IPS-NIHi11 (cell line): ENCODE measurements around the gene C3orf20.

Source experiments
- DNase-seq: peaks from one replicate; pipeline ENCODE4 v3.0.0; 2012; ENCODE audit warnings: mixed read lengths, low spot score

C3orf20 gene

DNA sequence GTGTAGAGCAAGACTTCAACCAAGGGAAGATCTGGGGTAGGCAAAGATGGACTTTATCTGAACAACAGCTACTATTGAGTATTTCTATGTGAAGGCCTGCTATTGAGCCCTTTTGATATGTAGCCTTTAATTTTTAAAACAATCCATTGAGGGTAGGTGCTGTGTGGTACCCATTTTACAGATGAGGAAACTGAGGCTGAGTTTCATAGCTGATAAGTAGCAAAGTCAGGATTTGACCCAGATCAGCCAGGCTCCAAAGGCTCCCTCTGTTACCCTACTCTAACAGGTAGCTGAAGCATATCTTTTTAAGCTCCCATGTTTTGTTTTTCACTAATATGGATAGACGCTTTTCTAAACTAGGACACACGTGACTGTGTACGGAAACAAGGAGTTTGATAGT lies 141.4 kb downstream of the C3orf20 start:
- no peak for DNase-seq

DNA sequence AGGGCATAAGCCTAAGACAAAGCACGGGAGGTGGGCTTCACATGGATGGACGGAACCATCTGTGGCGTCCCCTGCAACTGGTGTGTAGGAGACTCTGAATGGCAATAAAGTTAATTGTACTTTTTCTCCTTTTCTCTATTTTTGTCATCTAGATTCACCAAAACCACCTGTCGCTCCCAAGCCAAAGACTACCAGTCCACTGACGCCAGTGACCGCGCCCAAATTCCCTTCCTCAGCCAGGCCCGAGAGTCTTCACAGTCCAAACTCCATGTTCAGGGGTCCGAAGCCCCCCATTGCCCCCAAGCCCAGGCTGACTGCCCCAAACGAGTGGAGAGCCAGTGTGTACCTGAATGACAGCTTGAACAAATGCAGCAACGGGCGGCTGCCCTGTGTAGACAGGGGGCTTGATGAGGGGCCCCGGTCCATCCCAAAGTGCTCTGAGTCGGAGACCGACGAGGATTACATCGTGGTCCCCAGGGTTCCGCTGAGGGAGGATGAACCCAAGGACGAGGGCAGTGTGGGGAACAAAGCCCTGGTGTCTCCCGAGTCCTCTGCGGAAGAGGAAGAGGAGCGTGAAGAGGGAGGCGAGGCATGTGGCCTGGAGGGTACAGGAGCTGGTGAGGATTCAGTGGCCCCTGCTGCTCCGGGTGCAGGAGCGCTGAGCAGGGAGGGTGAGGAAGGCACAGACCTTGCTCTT lies 144.0 kb downstream of the C3orf20 start, which contains the start of gene FGD5:
FGD5 (plus strand) TSS at position 159 of the 697 bp plus-strand sequence; CDS start at position 269, 110 bp downstream.
- no peak for DNase-seq

DNA sequence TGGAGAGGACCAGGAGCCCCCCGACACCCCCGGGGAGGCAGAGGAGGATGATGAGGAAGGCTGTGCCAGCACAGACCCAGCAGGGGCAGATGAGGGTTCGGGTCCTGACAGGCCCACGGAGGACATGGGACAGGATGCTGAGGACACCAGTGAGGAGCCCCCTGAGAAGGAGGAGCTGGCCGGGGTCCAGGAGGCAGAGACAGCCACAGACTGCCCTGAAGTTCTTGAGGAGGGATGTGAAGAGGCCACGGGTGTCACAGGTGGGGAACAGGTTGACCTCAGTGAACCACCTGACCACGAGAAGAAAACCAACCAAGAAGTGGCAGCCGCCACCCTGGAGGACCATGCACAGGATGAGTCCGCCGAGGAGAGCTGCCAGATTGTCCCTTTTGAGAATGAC lies 144.7 kb downstream of the C3orf20 start:
- no peak for DNase-seq

DNA sequence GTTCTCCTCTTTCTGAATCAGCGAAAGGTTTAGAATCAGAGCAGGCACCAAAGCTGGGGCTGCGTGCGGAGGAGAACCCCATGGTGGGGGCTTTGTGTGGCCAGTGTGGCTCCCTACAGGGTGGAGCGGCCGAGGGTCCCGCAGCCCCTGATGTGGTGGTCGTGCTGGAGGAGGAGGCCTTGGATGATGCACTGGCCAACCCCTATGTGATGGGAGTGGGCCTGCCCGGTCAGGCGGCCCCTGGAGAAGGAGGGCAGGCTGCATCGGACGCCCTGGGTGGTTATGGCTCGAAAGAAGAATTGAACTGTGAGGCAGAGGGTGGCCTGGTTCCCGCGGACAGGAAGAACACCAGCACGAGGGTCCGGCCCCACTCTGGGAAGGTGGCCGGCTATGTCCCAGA lies 145.2 kb downstream of the C3orf20 start:
- DNase-seq, result no peak

DNA sequence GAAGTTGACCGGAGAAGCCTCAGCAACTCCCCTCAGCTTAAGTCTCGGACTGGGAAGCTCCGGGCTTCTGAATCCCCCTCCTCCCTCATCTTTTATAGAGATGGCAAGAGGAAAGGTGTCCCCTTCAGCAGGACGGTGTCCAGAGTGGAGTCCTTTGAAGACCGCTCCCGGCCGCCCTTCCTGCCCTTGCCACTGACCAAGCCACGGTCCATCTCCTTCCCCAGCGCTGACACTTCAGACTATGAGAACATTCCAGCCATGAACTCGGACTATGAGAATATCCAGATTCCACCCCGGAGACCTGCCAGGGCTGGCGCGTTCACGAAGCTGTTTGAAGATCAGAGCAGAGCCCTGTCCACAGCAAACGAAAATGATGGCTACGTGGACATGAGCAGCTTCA lies 146.2 kb downstream of the C3orf20 start:
- no peak for DNase-seq

DNA sequence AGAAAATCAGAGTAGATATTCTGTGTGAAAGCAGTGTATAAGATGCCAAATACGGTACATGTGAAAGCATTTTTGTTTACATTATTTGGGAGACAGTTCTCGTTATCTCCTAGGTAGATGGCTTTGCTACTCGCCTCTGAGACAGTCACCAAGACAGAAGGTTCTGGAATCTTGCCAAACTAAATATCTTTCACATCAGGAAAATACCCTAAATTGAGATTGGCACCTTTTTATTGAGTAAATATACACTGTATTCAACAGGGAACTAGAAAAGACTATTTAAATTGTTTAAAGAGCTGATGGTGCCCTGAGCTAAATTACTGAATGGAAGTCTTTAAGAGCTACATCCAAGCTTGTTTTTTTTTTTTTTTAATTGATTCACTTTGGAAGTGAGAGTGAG lies 147.2 kb downstream of the C3orf20 start:
- DNase-seq, result no peak
